ENCODE data around the gene SNTA1. TPM values are rescaled to one million over a fixed set of nuclear protein-coding genes. Genes with fewer than 3 reads are reported as not detected.
"Not testable (repeated sequence)": the region's sequence is repeated elsewhere in the genome, so short reads cannot be mapped to it uniquely, and the experiment has no call there.

Gene SNTA1
- polyA plus RNA-seq, 1 donor (not counting 4 experiments of a cell fraction or from before 2014, with no cell fraction given), result 3.6 TPM

GRCh38 chr20:33490023-33490933 lies 46.7 kb upstream of the SNTA1 start, which contains the start of gene CBFA2T2:
TSS of gene CBFA2T2 (plus strand) at chr20:33490096. CDS start at chr20:33490268, 172 bp downstream.
- FAIRE-seq, result no peak
- peak within 1 kb of the TSS; percentile 90 for H3K27ac ChIP-seq (ENCODE audit: control insufficient read depth, insufficient read depth, low read length)
- H2AFZ ChIP-seq (ENCODE audit: control insufficient read depth, low read length), result peak within 1 kb of the TSS; percentile 91
- no peaks in the 10 kb centered on the region for H3K9me1 ChIP-seq (ENCODE audit: control insufficient read depth, extremely low read depth, insufficient read depth, low read length)
- H3K9me3 ChIP-seq (ENCODE audit: control insufficient read depth, low read depth, low read length), result no peaks in the 10 kb centered on the region
- dilution Hi-C loops (cut with MboI; ENCODE audit: extremely low pct_ligation_motif_present, low sequenced_read_pairs), result no loop called here
- peak within 1 kb of the TSS; percentile 96 for H3K4me2 ChIP-seq (ENCODE audit: control insufficient read depth, extremely low read depth, insufficient read depth, low read depth, low read length)
- H4K20me1 ChIP-seq (ENCODE audit: control insufficient read depth, extremely low read depth, insufficient read depth, low read length), result no peaks in the 10 kb centered on the region
- H3K36me3 ChIP-seq (ENCODE audit: control insufficient read depth in 2 of 2, extremely low read depth in 1 of 2, insufficient read depth in 2 of 2, low read length in 2 of 2), result no peaks in the 10 kb centered on the region
- TF ChIP-seq CTCF (optimal IDR thresholded peaks at IDR 0.05 in 1 of 3, IDR thresholded peaks at IDR 0.05 in 1 of 3, conservative IDR thresholded peaks at IDR 0.05 in 1 of 3; ENCODE audit: extremely low read depth in 1 of 3, insufficient read depth in 2 of 3, low read length in 3 of 3) (no peak), EZH2 (IDR thresholded peaks at IDR 0.05; ENCODE audit: low read length) (no peak)
- peaks cover 4% of the 10 kb centered on the region for H3K4me1 ChIP-seq (ENCODE audit: control insufficient read depth, extremely low read depth, insufficient read depth, low read length)
- no peak for DNase-seq (ENCODE audit: low read depth, low spot score)
- peaks cover 23% of the 10 kb centered on the region for H3K79me2 ChIP-seq (ENCODE audit: control insufficient read depth, insufficient read depth, low read length)
- peak within 1 kb of the TSS; percentile 86 for H3K9ac ChIP-seq (ENCODE audit: control insufficient read depth, extremely low read depth, insufficient read depth, low read length)
- H3K4me3 ChIP-seq (ENCODE audit: control insufficient read depth in 2 of 3, extremely low read depth in 1 of 3, insufficient read depth in 2 of 3, low read depth in 1 of 3, low read length in 3 of 3), result peak within 1 kb of the TSS; percentile 90 to 96 (median 94)
- H3K27me3 ChIP-seq (ENCODE audit: control insufficient read depth, extremely low read depth, insufficient read depth, low read length), result no peaks in the 10 kb centered on the region

- Histone ChIP-seq H3K9ac (ENCODE audit: control insufficient read depth, extremely low read depth, insufficient read depth, low read length) (peak overlapping the region; percentile 83), H3K79me2 (ENCODE audit: control insufficient read depth, insufficient read depth, low read length) (peaks cover 21% of the 10 kb centered on the region), H3K4me3 (ENCODE audit: control insufficient read depth in 2 of 3, extremely low read depth in 1 of 3, insufficient read depth in 2 of 3, low read depth in 1 of 3, low read length in 3 of 3) (peak overlapping the region; percentile 27 to 64 (median 59)), H3K4me2 (ENCODE audit: control insufficient read depth, extremely low read depth, insufficient read depth, low read depth, low read length) (peak overlapping the region; percentile 82), H4K20me1 (ENCODE audit: control insufficient read depth, extremely low read depth, insufficient read depth, low read length) (no peaks in the 10 kb centered on the region), H2AFZ (ENCODE audit: control insufficient read depth, low read length) (peak overlapping the region; percentile 87), H3K4me1 (ENCODE audit: control insufficient read depth, extremely low read depth, insufficient read depth, low read length) (peaks cover 4% of the 10 kb centered on the region), H3K9me3 (ENCODE audit: control insufficient read depth, low read depth, low read length) (no peaks in the 10 kb centered on the region), H3K9me1 (ENCODE audit: control insufficient read depth, extremely low read depth, insufficient read depth, low read length) (no peaks in the 10 kb centered on the region), H3K36me3 (ENCODE audit: control insufficient read depth in 2 of 2, extremely low read depth in 1 of 2, insufficient read depth in 2 of 2, low read length in 2 of 2) (no peaks in the 10 kb centered on the region), H3K27me3 (ENCODE audit: control insufficient read depth, extremely low read depth, insufficient read depth, low read length) (no peaks in the 10 kb centered on the region), H3K27ac (ENCODE audit: control insufficient read depth, insufficient read depth, low read length) (peak overlapping the region; percentile 90)
- no peak for TF ChIP-seq EZH2 (IDR thresholded peaks at IDR 0.05; ENCODE audit: low read length)
- TF ChIP-seq CTCF (optimal IDR thresholded peaks at IDR 0.05 in 1 of 3, IDR thresholded peaks at IDR 0.05 in 1 of 3, conservative IDR thresholded peaks at IDR 0.05 in 1 of 3; ENCODE audit: extremely low read depth in 1 of 3, insufficient read depth in 2 of 3, low read length in 3 of 3), result no peak
- dilution Hi-C loops (cut with MboI; ENCODE audit: extremely low pct_ligation_motif_present, low sequenced_read_pairs), result no loop called here
- FAIRE-seq, result no peak
- DNase-seq (ENCODE audit: low read depth, low spot score), result peak; percentile 46
These were observed 46.0 kb upstream of the SNTA1 start for GRCh38 chr20:33489495-33490022.

- Histone ChIP-seq H3K4me3 (ENCODE audit: control insufficient read depth in 2 of 3, extremely low read depth in 1 of 3, insufficient read depth in 2 of 3, low read depth in 1 of 3, low read length in 3 of 3) (peak overlapping the region in 2 of 3 experiments; percentile 59 to 64), H3K27ac (ENCODE audit: control insufficient read depth, insufficient read depth, low read length) (peak overlapping the region; percentile 90), H3K79me2 (ENCODE audit: control insufficient read depth, insufficient read depth, low read length) (peaks cover 20% of the 10 kb centered on the region), H3K4me2 (ENCODE audit: control insufficient read depth, extremely low read depth, insufficient read depth, low read depth, low read length) (peak overlapping the region; percentile 82), H3K9ac (ENCODE audit: control insufficient read depth, extremely low read depth, insufficient read depth, low read length) (peak overlapping the region; percentile 83), H2AFZ (ENCODE audit: control insufficient read depth, low read length) (peak overlapping the region; percentile 87)
- H3K4me1 ChIP-seq (ENCODE audit: control insufficient read depth, extremely low read depth, insufficient read depth, low read length); H3K27me3 ChIP-seq (ENCODE audit: control insufficient read depth, extremely low read depth, insufficient read depth, low read length); DNase-seq (ENCODE audit: low read depth, low spot score); H3K9me1 ChIP-seq (ENCODE audit: control insufficient read depth, extremely low read depth, insufficient read depth, low read length); H4K20me1 ChIP-seq (ENCODE audit: control insufficient read depth, extremely low read depth, insufficient read depth, low read length); dilution Hi-C loops (cut with MboI; ENCODE audit: extremely low pct_ligation_motif_present, low sequenced_read_pairs); H3K9me3 ChIP-seq (ENCODE audit: control insufficient read depth, low read depth, low read length); FAIRE-seq; H3K36me3 ChIP-seq (ENCODE audit: control insufficient read depth in 2 of 2, extremely low read depth in 1 of 2, insufficient read depth in 2 of 2, low read length in 2 of 2): not testable (repeated sequence)
These were observed 45.3 kb upstream of the SNTA1 start for GRCh38 chr20:33488661-33489494.
